HG03066 (cell line): ENCODE data around the gene ABLIM2.

ENCODE experiments used
- ATAC-seq: cut with Tn5 transposase; IDR thresholded peaks from one replicate; pipeline ENCODE4 v1.9.1; 2021; ENCODE audit warnings: low read depth; ENCODE audit not compliant: unreplicated experiment

The ABLIM2 gene

DNA sequence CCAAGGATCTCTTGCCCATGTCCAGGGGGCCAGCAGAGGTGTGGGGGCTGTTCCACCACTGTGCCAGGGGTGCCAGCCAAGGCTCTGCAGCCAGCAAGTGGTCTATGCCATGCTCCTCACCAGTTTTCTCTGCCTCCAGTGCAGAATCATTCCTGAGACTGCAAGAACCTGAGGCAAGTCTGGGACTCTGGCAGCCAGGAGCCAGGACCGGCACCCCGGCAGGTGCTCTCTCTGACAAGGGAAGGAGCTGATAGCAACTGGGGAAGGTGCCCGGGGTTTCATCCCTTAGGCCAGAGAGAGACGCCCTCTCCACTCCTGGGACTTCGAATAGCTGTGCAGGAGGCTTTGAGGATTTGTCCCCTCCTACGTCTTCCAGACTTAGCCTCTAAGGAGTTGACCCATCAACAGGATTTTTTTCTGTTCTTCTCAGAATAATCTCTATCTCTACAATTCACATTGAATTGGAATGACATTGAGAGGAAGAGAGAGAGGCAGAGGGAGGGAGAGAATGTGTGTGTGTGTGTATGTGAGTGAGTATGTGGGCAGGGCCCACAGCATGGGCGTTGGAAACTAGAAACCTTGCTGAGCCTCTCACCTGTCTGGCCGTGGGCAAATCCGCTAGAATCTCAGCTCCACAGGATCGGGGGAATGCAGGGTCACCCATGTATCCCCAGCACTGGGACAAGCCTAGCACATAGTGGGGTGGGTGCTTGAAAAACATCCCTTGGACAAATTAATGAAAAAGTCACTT, 144.5 kb downstream of the ABLIM2 start:
- ATAC-seq, result no peak

DNA sequence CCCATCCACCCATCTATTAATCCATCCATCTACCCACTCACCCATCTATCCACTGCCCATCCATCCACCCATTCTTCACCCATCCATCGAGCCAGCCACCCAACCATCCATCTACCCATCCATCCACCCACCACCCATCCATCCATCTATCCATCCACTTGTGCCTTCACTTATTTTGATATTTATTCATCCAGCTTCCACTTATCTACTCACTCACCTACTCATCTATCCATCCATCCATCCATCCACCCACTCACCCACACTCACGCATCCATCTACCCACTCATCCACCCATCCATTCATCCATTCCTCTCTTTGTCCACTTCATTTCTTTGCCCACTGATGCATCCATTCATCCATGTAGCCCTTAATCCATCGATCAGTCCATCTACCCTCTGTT, 146.1 kb downstream of the ABLIM2 start:
- no peak for ATAC-seq

DNA sequence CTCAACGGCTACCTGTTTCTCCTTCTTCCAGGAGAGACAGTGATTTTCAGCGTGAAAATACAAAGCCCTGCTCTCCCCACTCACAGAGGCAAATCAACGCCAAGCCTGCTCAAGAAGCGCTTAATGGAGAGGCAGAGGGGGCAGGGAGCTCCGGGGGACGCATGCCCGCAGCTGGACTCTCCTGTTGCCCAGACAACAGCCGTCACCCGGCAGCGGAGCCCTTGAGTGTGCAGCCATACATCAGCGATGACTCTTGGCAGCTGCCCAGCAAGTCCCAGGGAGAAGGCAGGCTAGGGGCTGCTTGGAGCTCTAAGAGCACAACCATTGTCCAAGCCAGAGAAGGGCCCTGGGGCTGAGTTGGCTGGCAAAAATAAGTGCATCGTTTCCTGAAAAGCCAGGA, 148.0 kb downstream of the ABLIM2 start:
- ATAC-seq, result no peak

DNA sequence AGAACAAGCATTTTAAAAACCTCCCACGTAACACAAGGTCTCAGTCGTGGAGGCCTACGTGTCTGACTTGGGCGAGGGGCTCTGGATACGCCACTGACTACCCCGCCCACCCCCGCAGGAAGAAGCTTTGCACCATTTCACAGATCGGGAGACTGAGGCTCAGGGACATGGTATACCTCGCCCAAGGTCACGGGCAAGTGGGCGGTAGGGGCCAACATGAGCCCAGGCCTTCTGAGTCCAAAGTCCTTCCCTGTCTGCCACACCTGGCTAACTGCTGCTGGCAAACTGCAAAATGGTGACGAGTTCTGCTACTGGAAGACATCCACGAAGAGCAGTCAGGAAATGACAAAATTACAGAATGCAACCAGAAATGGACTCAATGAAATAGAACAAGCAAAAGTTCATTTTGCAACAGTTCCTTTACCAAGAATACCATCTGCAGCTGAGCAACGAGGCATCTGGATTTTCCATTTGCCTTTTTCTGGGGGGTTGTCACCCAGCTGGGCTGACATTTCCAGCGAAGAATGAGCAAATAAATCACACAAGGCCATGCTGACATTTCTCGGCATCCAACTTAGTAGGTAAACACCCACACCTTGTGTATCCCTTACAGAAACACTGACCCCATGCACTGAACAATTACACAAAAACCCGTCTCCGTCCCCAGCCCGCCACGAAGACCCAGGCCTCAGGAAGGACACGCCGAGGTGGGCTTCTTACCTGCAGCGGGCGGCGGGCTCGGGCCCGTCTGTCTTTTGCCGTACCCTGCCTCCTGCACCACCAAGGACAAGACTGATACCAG, 148.7 kb downstream of the ABLIM2 start:
- no peak for ATAC-seq

DNA sequence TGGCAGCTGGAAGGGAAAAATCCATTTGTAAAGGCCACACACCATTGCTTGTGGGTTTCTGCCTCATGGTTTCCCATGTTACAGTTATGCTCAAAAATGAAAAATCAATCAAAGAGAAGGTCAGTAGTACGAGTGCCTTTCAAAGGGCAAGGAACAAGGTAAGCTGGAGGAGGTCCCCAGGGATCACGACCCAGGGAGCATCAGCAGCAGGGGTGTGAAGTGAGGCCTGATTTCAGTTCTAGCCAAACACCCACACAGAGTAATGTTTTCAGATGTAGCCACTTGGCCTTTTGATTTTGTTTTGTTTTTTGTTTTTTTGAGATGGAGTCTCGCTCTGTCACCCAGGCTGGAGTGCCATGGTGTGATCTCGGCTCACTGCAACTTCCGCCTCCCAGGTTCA, 149.5 kb downstream of the ABLIM2 start:
- ATAC-seq, result no peak

DNA sequence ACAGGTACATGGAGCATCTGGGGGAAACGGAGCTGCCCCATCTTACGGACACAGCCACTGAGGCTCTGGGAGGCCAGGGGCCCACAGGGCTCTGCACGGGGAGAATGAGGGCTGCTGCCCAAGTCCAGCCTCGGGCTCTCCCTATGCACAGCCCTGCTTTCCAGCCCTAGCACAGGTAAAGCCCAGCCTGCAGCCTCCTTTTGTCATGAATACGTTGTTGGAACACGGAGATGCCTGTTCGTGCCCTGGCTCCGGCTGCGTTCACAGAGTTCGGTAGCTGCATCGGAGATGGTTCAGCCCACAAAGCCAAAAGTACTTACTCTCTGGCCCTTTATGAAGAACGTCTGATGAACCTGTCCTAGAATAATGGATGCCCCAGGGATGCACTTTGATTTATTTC, 150.2 kb downstream of the ABLIM2 start:
- ATAC-seq, result no peak

DNA sequence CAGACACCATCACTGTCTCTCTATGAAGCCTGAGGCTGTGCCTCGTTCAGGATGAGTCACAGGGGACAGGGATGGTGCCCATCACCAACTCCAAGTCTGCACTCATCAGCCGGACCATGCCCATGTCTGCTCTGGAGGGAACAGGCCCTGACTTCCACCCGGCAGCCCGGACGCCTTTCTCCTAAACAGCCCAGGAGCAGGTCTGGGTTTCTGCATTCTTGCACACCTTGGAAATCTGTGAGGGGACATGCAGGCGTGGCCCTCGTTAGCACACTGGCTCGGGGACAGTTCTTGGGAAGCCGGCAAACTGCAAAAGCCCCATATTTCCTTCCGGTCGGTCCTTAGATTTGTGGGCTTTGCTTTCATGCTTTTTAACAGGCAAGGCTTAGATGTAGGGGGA, 151.0 kb downstream of the ABLIM2 start:
- no peak for ATAC-seq

DNA sequence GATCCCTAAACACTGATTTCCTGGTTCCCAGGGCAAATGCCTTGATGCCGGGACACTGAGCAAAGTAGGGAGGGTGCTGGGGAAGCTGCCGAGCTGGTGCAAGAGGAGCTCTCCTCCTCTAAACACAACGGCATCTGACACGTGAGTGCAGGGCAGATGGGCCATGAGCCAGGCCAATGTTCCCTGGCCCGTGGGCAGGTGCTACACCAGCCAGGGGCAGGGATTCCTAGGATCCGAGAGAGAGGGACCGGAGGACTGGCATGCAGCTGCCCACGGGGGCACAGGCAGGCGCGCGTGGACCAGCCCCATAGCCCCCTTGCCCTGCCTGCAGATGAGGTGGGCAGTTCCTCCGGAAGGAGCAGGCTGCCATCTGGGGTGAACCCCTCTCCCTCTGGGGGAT, 152.1 kb downstream of the ABLIM2 start:
- no peak for ATAC-seq

DNA sequence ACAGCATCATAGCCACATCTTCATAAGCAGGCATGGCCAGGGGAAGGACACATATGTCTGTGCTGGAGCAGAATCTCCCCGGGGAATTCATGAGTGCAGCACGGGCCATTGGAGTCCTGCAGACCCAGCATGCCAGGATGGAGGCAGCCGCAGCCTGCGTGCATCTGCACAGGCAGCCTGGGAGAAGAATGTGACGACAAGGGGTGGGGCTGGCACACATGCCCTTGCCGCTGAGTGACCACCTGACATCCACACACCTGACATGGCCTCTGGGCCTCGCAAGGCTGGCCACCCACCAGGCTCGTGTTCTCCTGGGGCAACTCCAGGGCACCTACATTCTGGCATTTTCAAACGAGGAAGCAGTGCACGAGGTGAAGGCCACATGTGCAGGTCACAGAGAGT, 152.8 kb downstream of the ABLIM2 start:
- ATAC-seq, result no peak

DNA sequence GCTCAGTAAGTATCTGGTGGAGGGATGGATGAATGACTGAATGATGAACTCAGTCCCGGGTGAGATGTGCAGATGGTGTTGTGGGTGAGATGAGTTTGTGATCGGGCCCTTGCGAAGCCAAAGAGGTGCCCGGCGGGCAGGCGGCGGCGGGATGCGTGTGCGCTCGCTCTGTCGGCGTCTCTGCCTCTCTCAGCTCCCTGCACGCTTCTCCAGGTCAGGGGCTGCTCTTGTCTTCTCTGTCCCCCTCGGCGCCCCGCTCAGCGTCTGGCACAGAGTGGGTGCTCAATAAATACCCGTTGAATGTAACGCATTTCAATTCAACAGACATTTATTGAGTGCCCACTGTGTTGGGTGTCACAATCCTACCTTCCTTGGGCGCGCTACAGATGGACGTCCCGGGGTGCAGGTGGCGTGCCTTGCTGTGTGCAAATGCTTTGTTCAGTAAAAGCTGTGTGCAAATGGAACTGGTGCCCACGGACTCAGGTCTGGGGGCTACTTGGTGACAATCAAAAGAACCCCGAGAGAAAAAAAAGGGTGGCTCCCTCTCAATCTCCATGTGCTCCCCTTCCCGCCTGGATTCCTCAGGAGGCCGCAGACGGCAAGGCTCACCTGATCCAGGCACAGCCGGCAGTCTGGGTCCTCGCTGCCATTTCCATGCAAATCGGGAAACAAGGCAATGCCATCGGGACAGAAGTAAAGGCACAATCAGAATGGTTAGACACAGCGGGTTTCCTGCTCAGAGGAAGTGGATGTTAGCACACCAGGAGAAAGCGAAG, 153.4 kb downstream of the ABLIM2 start:
- no peak for ATAC-seq

DNA sequence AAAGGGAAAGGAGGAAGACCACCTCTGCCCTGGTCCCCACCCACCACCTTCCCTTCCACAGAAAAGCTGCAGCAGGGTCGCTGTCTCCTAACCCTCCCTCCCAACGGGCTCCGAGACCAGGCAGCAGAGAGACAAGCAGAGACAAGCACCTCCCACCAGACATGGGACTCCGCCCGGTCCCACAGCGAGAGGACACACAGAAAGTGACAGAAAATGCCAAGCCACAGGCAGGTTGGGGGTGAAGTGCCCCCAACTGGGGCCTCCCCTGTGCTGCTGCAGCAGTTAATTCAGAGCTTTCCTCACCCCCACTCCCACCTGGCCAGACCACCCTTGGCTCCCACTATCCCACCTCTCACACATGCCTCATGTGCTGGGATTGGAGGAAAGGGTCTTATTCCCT, 154.5 kb downstream of the ABLIM2 start:
- ATAC-seq, result no peak

DNA sequence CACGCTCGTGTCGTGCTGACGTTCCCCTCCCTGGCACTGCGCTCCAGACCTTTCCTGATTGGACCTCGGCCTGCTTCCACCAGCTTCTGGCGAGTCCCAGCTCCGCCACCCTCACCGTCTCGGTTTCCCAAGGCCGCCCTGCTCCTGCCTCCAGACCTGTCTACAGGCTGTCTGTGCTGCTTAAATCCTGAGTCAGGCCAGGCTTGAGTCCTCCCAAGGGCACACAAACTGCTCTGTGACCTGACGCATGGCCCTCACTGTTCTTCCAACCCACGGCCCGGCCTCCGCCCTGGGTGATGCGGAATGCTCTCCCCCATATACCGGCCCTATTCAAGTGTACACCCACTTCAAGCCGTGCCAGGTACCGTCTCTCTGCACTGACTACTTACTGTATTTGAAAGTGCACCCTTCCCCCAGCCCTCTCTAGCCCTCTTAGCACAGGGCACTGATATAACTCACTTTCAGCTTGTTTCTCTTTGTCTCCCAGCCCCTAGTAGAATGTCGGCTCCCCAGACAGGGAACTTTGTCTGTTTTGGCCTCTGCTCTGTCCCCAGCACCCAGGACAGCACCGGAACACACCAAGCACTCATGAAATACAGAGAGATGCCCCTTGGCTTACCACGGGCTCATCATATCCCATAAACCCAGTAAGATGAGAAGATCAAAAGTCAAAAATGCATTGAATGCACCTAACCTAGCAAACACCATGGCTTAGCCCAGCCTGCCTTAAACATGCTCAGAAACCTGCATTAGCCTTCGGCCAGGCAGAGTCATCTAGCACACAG, 155.9 kb downstream of the ABLIM2 start:
- ATAC-seq, result no peak

DNA sequence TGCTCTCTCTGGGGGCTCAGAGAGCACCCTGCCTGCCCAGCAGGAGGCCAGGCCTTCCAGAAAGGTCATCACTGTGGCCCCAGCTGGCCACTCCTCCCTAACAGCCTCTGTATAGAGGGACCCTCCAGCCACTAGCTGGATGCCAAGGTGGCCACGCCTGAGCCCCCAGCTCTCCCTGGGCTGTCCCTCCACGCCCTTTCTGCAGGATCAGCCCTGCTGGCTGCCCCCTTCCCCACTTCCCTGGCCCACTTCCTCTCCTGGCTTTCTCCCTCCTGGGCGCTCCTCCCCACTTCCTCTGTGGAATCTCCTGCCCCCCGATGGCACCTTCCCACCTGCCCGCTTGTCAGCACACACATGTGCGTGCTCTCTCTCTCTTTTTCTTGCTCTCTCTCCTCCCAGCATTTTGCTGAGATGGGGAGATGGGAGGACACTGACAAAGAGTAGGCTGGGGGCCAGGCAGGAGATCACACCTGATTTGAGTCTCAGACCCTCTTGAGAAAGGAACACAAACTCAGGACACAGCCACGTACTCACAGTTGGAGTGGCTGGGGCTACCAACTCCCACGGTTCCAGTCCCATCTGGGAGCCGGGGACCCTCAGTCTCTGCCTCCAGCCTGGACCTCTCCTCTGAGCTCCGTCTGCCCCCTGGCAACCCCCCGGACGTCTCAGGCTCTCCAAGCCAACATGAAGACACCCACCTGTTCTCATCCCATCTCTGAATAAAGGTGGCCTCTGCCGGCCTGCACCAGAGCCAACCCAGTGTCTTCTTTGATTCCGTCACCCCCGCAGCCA, 156.9 kb downstream of the ABLIM2 start:
- no peak for ATAC-seq

DNA sequence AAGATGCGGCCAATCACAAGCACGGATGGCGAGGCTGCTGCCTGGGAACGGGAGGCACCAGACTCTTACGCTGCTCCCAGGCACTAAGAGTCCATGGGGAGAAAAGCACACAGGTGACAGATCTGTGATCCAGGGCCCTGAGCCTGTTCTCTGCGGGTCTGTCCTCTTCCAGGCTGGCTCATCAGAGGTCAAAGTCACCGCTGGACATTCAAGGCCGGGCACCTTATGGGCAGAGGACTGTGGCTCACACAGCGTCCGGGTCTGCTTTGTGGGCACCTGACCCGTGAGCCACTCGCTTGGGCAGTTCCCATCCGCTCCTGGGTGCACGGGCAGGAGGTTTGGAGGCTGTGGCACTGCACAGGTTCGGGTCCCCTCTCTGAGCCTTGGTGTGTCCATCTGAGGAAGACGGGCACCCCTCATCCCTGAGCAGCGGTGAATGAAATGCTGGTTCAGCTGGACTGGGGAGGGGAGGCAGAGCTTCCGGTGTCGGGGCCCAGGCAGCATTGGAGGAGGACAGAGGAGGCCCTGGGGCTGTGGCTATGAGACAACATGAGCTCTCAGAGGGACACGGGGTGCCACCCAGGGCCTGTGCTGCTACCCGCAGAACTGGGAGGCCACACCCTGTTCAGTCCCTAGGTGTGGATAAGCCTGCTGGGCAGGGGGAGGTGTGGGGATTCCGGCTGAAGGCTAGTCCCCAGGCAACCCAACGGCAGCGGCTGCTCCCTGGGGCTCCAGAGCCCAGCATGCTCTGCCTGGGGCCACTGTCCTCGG, 157.7 kb downstream of the ABLIM2 start:
- no peak for ATAC-seq

DNA sequence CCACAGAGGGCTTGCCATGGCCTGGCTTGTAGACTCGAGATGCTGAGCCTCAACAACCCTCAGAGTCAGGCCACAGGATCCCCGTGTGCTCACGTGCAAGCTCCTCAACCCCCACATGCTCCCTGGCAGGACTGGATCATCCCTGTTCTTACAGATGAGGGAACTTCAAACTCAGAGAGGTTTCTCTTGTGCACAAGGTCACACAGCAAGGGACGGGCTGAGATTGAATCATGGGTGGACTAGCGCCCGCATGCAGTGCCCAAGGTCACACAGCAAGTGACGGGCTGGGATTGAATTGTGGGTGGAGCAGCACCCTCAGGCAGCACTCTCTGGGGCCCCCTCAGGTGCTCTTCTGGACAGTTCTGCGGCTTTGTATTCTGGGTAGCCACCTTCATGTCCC, 158.4 kb downstream of the ABLIM2 start:
- ATAC-seq, result no peak

DNA sequence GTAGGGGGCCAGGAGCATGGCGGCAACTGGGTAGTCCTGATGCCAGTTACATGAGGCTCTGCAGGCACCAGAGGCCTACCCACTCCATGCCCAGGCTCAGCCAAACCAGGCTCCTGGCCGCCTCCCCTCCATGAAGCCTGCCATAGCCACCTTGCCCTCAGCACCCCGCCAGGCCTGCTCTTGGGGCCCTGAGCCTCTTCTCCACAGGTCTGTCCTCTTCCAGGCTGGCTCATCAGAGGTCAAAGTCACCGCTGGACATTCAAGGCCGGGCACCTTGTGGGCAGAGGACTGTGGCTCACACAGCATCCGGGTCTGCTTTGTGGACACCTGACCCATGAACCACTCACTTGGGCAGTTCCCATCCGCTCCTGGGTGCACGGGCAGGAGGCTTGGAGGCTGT, 158.9 kb downstream of the ABLIM2 start:
- no peak for ATAC-seq

DNA sequence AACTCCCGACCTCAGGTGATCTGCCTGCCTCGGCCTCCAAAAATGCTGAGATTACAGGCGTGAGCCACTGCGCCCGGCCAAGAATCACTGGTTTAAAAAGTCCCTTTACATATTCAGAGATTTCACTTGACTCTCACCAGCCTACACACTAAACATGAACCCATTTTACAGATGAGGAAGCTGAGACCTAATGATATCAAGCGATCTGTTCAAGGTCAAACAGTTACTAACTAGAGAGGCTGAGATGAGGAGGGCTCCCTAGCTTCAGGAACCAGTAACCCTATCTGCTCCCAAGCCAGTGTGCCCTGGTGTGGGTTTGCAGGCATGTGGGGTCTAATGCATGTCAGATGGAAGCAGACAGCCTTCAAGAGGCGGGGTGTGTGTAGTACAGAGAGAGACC, 159.3 kb downstream of the ABLIM2 start:
- no peak for ATAC-seq

DNA sequence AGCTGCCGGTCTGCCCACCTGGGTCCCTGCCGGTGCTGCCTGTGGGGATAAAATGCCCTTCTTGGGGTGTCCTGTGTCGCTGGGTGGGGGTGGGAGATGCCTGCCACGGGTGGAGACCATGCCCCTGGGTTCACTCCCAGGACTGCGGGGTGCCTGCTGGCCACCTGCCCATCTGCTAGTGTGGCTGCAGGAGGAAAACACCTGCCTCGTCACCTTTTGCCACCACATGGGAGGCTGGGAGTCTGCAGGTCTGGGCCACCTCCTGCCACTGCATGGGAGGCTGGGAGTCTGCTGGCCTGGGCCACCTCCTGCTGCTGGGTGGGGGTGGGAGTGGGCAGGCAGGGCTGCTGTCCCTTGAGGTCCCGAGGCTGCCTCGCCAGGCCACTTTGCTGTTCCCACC, 160.2 kb downstream of the ABLIM2 start:
- no peak for ATAC-seq

DNA sequence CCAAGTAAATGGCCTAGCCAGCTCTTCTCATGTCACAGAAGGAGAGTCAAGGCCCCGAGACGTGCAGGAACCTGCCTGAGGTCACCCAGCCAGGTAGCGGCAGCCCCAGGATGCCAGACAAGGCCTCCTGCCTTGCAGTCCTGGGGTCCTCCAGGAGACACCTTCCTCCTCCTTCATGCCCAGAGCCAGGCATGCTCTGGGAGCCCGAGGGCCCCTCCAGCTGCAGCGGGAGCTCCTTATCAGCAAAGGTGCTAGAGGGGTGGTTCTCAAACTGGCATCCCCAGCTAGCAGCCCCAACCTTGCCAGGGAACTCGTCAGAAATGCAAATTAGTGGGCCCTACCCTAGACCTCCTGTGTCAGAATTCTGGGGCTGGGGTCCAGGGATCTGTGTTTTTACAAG, 162.7 kb downstream of the ABLIM2 start:
- ATAC-seq, result no peak
